HG02943 (cell line): Measurements from ENCODE around the gene HLTF.
"Not testable (repeated sequence)": the region's sequence is repeated elsewhere in the genome, so short reads cannot be mapped to it uniquely, and the experiment has no call there.

Source experiments
- ATAC-seq: cut with Tn5 transposase; IDR thresholded peaks from one replicate; pipeline ENCODE4 v1.9.1; 2021; ENCODE audit warnings: mild to moderate bottlenecking, low read depth, moderate library complexity; ENCODE audit not compliant: unreplicated experiment

HLTF gene, protein sequence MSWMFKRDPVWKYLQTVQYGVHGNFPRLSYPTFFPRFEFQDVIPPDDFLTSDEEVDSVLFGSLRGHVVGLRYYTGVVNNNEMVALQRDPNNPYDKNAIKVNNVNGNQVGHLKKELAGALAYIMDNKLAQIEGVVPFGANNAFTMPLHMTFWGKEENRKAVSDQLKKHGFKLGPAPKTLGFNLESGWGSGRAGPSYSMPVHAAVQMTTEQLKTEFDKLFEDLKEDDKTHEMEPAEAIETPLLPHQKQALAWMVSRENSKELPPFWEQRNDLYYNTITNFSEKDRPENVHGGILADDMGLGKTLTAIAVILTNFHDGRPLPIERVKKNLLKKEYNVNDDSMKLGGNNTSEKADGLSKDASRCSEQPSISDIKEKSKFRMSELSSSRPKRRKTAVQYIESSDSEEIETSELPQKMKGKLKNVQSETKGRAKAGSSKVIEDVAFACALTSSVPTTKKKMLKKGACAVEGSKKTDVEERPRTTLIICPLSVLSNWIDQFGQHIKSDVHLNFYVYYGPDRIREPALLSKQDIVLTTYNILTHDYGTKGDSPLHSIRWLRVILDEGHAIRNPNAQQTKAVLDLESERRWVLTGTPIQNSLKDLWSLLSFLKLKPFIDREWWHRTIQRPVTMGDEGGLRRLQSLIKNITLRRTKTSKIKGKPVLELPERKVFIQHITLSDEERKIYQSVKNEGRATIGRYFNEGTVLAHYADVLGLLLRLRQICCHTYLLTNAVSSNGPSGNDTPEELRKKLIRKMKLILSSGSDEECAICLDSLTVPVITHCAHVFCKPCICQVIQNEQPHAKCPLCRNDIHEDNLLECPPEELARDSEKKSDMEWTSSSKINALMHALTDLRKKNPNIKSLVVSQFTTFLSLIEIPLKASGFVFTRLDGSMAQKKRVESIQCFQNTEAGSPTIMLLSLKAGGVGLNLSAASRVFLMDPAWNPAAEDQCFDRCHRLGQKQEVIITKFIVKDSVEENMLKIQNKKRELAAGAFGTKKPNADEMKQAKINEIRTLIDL

DNA sequence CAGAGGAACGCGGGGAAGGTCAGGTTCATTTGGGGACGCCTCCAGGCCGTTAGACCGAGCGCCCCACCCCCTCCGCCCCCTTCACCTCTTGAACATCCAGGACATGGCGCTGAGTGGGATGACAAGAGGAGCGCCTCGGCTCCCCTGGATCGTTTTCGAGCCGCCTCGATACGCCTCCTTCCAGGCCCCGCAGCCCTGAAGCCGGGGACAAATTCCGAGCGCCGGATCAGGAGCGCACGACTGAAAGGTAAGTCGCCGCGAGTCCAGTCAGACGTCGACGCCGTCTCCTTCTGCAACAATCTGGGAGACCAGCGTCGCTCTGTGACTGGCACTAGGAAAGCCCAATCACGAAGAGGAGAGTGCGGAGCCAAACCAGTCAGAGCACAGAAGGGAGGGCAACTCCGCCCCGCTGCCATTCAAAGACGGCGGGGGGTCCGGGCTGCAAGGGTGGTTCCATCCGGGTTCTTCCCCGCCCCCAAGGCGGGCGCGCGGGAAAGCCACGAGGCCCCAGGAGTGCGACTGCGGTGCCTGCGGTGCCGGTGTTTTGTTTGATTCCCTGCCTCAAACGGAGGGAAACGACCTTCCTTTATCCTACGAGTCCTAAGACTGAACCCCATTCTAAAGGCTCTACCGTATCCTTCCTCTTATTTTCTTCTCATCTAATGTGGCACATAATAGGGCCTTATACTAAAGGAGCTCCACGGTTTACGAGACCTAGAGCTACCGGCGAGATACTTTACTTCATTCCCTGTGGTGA is at the start of gene HLTF:
HLTF (minus strand) TSS at position 302 of the 757 bp plus-strand sequence; CDS start at position 105, 197 bp downstream.
- ATAC-seq: peak; percentile 100

DNA sequence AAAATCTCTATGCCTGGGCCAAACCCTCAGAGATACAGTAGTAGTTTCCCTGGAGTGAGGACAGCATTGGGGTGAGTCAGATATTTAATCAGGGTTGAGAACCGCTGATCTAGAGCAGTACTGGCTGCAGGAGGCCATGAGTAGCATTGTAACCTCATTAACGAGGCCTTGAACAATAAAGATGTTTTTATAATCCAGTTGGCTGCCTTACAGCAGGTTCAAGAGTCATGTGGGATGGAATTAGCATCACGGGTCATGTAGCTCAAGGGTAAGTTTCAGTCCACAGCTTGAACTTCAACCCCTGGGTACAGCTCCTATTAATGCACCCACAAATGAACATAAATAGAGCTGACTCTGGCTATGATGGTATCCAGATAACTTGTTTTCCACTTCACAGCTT is 48.2 kb upstream of the HLTF start:
- ATAC-seq: no peak

DNA sequence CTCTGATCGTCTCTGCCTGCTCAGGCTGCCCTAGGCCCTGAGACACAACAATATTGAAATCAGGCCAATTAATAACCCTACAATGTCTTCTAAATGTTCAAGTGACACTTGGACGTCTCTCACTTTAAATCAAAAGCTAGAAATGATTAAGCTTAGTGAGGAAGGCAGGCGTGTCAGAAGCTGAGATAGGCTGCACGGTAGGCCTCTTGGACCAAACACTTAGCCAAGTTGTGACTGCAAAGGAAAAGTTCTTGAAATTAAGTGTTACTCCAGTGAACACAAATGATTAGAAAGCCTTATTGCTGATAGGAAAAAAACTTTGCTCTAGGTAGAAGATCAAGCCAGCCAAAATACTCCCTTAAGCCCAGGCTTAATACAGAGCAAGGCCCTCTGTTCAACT is 45.3 kb upstream of the HLTF start:
- no peak for ATAC-seq

DNA sequence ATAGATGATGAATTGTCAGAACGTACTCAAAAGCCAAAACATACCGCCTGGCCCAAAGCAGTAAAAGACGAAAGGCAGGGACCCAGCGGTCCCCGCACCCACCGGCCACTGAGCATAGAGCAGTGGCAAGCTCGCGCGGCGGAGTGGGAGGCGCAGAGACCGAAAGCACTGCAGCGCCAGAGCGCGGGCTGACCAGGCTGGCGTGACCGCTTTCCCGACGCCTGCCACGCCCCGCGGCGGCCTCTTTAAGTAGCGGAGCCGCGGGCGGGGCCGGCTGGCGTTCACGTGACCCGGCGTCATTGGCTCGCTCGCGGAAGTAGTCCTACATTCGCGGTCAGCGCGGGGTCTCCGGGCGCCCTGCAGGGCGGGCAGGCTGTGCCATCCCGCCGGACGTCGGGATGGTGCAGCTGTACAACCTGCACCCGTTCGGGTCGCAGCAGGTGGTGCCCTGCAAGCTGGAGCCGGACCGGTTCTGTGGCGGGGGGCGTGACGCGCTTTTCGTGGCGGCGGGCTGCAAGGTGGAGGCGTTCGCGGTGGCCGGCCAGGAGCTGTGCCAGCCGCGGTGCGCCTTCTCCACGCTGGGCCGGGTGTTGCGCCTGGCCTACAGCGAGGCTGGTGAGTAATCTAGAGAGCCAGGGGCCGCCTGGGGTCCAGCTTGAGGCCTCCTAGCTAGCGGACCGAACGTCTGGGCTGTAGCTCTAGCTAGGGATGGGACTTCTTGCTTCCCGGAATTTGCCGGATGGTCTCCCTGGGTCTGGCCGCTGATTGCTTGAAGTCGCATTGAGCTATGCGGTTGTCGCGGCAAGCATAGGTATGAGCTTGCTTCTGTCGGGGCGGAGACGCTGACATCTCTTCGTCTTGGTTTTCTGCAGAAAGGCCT is 43.2 kb upstream of the HLTF start, which contains the start of gene HPS3:
HPS3 (plus strand) TSS at position 313 of the 880 bp plus-strand sequence; CDS start at position 399, 86 bp downstream.
- peak; percentile 88 for ATAC-seq

DNA sequence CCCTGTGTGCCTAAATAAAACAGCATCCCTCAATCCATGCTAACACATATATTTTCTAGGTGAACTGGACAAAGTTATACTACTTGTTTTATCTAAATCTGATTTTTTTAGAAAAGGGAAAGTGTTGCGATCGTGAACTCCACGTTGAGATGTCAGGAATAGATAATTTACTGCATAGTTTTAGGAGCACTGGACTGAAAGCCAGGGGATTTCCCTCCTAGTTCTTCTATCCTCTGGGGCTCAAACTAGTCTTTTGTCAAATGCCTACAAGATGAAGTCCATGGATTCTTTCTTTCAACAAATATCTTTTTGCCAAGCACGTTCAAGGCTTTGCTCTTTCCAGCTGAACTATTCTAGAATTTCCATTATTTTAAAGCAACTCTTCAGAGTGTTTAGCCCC is 42.5 kb upstream of the HLTF start:
- no peak for ATAC-seq

DNA sequence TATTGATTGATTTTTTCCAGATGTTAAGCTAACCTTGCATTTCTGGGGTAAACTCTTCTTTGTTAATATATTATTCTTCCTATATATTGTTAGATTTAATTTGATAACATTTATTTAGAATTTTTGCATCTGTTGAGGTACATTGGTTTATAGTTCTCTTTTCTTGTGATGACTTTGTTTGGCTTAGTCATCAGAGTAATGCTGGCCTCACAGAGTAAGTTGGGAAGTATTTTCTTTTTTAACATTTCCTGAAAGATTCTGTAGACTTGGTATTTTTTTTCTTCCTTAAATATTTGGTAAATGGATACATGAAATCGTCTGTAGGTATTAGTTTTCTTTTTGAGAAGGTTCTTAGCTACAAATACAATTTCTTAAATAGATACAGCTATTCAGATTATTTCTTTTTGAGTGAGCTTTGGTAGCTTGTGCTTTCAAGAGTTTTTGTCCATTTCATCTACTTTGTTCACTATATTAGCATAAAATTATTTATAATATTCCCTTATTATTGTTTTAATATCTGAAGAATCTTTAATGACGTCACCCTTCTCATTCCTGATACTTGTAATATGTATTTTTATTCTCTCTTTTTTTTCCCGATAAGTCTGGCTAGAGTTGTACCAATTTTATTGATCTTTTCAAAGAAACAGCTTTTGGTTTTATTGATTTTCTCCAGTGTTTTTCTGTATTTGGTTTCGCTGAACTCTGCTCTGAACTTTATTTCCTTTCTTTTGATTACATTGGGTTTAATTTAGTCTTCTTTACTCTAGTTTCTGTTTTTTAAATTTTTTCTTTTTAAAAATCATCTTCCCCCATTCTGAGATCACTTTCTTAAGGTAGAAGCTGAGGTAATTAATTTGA is 36.6 kb upstream of the HLTF start:
- no peak for ATAC-seq

DNA sequence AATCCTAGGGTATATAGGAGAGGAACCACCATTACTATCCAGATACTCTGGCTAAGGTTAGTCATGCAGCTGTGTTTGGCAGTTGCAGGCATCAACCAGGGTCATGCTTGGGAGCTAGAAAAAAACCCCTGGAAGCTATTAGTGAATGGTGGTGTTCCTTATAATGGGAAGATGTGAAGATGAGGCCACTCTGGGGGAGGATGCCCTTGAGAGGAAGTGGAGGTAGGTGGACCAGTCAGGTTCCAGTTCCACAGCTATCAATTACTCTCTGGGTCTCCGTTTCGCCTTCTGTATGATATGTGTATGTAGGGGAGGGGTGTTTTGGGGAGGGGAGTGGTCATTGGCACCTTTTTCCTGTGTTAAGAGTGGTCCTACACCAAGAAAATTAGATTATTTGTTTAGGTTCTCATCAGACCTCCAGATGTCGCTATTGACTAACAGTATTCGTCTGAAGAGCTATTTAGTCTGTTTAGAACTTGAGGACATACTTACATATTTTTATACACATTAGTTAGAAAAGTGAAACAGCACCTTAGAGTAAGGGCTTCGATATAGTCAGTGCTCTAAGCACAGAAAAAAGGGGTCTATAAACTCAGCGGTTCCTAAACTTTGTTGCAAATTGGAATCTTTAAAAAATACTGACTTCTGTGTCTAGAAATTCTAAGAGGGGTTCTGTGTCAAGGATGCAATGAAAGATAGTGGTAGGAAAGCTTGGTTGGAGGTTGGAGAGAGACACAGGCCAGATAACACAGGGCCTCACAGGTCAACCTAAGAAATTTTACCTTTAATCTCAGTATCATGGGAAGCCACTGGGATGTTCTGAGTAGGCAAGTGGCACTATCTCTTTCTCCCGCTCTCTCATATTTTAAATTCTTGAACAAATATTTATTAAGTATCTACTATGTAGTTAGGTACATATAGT is 34.0 kb upstream of the HLTF start:
- no peak for ATAC-seq

DNA sequence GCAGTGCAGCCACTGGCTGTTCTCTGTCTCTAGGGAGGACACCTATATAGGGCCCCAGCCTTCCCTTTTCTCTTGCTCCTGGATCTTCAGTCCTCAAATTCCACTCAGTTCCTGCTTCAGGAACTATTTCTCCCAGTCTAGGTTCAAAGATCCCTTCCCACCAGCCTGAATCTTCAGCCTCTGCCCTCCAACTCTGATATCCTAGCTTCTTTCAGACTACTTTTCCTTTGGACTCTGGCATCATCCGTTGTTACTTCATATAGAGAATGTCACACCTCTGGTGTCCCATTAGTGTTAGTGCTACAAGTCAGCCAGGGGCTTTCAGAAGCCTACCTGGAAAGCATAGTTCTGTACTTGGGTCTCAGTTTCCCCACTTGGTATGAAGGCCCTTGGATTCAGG is 33.1 kb upstream of the HLTF start:
- no peak for ATAC-seq

DNA sequence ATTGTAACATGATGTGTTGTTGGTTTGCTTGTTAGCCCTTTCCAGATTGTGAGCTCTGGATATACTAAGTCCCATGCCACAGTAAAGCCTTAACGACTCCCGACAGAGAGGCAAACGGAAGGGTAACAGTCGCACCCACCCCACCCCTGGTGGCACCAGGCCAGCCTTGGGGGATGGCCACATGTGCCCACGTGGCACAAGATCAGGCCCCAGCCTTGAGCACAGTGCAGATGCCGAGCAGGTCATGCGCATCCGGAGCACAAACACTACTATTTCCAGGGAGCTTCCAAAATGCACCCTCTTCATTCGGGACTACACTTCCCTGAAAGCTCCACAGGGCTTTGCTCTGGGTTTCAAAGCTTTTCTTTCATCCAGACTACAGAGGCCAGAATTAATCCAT is 32.4 kb upstream of the HLTF start:
- no peak for ATAC-seq

DNA sequence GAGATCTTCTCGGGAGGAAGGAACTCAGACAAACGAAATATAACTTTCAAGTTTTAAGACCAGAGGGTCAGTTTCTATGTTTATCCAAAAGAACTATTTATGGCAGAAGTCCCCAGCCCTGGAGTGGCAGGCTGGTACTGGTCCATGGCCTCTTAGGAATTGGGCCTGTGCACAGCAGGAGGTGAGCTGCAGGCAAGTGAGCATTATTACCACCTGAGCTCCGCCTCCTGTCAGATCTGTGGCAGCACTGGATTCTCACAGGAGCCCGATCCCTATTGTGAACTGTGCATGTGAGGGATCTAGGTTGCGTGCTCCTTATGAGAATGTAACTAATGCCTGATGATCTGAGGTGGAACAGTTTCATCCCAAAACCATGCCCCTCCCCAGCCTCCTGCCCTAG is 28.8 kb upstream of the HLTF start:
- no peak for ATAC-seq

DNA sequence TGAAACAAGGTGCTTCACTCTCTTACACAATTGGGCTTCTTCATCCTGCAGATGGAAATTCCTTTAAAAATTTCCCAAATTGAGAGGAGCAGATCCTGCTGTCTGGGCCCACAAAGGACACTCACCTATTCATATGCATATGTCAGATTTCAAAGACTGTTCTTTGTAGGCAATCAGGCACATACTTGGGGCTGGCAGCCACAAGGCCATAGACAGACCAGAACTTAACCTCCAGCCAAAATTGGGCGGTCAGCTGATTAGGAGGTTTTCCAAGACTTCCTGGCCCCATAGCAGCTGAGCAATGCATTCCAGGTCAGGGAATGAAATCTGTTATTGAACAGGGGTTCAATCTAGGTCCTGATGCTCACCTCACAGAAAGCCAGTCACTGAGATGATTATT is 28.1 kb upstream of the HLTF start:
- ATAC-seq: no peak

DNA sequence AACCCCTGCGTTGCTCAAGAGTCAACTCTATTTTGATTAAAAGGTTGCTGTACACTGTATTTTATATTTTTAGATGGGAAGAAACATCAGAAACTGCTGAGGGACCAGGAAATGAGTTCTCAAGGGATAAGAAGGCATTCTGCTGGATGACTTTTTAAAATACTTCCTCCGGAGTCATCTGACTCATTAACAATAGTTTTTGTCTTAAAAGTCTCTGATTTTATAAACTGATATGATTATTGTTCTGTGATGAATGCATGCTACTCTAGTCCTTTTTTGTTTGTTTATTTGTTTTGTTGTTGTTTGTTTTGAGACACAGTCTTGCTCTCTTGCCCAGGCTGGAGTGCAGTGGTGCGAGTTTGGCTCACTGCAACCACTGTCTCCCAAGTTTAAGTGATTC is 18.2 kb upstream of the HLTF start:
- no peak for ATAC-seq

DNA sequence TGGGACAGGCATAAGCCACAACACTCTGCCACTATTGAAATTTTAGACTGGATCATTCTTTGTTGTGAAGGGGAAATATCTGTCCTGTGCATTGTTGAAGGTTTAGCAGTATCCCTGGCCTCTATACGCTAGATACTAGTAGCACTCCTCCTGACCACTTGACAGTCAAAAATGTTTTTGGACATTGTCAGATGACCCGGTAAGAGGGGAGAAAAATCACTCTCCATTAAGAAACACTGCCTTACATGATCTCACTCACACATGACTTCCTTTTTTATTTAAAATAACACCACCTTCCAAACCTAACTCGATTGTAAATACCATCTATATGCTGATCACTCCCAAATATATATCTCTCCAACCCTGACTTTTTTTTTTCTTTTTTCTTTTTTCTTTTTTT is 15.3 kb upstream of the HLTF start:
- ATAC-seq: no peak

DNA sequence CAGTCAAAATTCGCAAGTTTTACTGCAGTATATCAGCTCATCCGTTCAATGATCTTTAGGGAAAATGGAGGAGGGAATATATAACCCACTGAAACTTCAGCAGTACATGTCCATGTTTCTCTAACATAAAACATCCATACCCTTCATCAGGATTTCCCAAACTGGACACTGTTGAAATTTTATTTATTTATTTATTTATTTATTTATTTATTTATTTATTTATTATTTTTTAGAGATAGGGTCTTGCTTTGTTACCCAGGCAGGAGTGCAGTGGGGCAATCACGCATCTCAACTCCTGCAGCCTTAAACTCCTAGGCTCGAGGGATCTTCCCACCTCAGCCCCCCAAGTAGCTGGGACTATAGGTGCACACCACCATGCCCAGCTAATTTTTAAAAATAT is 14.8 kb upstream of the HLTF start:
- no peak for ATAC-seq

DNA sequence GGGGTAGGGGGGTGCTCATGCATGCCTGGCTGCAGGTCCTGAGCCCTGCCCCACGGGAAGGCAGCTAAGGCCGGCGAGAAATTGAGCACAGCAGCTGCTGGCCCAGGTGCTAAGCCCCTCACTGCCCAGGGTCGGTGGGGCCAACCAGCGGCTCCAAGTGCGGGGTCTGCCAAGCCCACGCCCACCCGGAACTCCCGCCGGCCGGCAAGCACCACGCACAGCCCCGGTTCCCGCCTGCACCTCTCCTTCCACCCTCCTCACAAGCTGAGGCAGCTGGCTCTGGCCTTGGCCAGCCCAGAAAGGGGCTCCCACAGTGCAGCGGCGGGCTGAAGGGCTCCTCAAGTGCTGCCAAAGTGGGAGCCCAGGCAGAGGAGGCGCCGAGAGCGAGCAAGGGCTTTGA is 11.7 kb upstream of the HLTF start:
- ATAC-seq: not testable (repeated sequence)

DNA sequence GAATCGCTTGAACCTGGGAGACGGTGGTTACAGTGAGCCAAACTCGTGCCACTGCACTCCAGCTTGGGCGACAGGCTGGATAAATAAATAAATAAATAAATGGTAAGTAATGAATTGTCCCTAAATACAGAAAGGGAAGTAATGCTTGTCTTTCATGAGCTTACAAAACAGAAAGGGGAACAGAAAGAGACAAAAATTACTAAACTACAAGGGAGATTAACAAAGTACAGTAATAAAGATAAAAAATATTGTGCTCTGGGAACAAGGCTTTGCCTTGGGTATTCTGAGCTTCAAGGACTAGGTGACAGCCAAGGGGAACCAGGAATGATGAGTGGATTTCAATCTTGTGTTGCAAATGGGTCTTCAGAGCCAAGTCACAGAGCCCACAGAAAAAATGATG is 9.2 kb upstream of the HLTF start:
- no peak for ATAC-seq

DNA sequence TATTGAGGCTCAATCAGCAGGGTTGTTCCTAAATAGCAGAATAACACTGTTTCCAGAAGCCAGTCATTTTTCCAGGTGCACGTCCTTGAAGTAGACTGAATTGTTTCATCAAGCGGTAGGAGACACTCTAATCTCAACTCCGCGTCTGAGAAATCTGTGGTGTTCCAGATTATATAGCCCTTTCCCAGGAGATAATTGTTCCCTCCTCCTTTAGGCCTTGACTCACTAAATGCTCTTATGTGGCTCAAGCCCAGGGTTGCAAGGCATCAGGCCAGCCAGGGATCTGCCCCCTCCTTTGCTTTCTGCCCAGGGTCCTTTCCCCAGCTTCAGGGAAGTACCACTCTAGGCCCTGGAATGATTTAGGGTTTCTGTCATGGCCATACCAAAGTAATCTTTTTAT is 5.7 kb upstream of the HLTF start:
- no peak for ATAC-seq

DNA sequence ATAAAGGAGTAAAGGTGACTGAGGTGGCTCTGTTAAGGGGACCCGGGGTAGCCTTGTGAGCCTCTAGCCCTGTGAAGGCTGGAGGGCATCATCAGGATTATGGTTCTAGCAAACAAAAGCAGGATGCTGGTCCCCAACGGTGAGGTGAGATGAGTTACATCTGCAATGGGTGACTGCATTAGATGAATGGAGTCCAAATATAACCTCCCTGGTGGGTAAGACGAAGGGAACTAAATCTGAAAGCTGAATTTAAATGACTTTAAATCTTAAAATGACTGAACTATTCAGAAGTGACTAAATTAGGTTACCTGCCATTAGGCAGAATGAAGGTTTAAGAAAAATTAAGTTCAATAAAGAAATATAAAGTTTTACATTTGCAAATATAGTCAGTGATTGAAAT is 4.6 kb upstream of the HLTF start:
- ATAC-seq: no peak
